HepG2 (cell line): ENCODE measurements around the gene SH3BGR.

Experiments used
- AKNA ChIP-seq: sonication (generic); formaldehyde crosslinking; IDR thresholded peaks from 2 replicates; pipeline ENCODE4 v1.4.0; 2020; ENCODE audit warnings: missing genetic modification reagents, borderline replicate concordance
- ATF1 ChIP-seq: IDR thresholded peaks from 2 replicates; pipeline ENCODE4 v1.6.1; 2016; ENCODE audit warnings: mild to moderate bottlenecking, control low read depth
- BCL6 ChIP-seq: IDR thresholded peaks from 2 replicates; pipeline ENCODE4 v1.6.1; 2016; ENCODE audit warnings: missing genetic modification reagents, missing compliant biosample characterization
- CREB1 ChIP-seq, 2 experiments: fragments of 450-650 bp in 1 of 2; IDR thresholded peaks; 2 replicates each; pipeline ENCODE4 v1.6.1; 2016 to 2017; ENCODE audit warnings: control low read depth in 1 of 2, mild to moderate bottlenecking in 1 of 2, missing compliant biosample characterization in 1 of 2, missing genetic modification characterization in 1 of 2
- ESRRA ChIP-seq: sonication (generic); formaldehyde crosslinking; IDR thresholded peaks from 2 replicates; pipeline ENCODE4 v1.5.1; 2020; ENCODE audit warnings: mild to moderate bottlenecking, low read depth, missing genetic modification reagents
- ZNF224 ChIP-seq: sonication (generic); formaldehyde crosslinking; IDR thresholded peaks from 2 replicates; pipeline ENCODE4 v1.5.0; 2020; ENCODE audit warnings: mild to moderate bottlenecking, missing genetic modification reagents

- no peak for TF ChIP-seq ATF1 (CRISPR knock-in tag)
- TF ChIP-seq AKNA (CRISPR knock-in tag) = no peak
- no peak for TF ChIP-seq CREB1 (IDR thresholded peaks at IDR 0.05)
- TF ChIP-seq CREB1 (CRISPR knock-in tag; IDR thresholded peaks at IDR 0.05) = no peak
- no peak for TF ChIP-seq ESRRA (CRISPR knock-in tag)
- TF ChIP-seq ZNF224 (CRISPR knock-in tag) = no peak
- no peak for TF ChIP-seq BCL6 (CRISPR knock-in tag)
These were observed 16.0 kb downstream of the SH3BGR start for GRCh38 chr21:39467746-39468145.
